Testis (tissue), 3 donors: ENCODE results near the gene ADPRHL1. TPM values are rescaled to one million over a fixed set of nuclear protein-coding genes. Genes with fewer than 3 reads are reported as not detected.

Experiments used
- DNase-seq: peaks from one replicate; pipeline ENCODE4 v3.0.0-alpha.2; 2019
- H3K27ac ChIP-seq, 2 donors: fragments of 200-600 bp; sonication (generic); one replicate each; pipeline ENCODE4 v1.5.1; 2019
- H3K27me3 ChIP-seq: fragments of 200-600 bp; sonication (generic); one replicate; pipeline ENCODE4 v1.5.1; 2019
- H3K36me3 ChIP-seq: fragments of 200-600 bp; sonication (generic); one replicate; pipeline ENCODE4 v1.5.1; 2017; ENCODE audit warnings: low read depth; ENCODE audit errors: missing control alignments
- H3K4me1 ChIP-seq: fragments of 200-600 bp; sonication (generic); one replicate; pipeline ENCODE4 v1.5.1; 2019
- H3K4me3 ChIP-seq, 2 donors: fragments of 200-600 bp; sonication (generic); one replicate each; pipeline ENCODE4 v1.5.1; 2017 to 2019
- H3K9me3 ChIP-seq: fragments of 200-600 bp; sonication (generic); one replicate; pipeline ENCODE4 v1.5.1; 2017
- CTCF ChIP-seq, 3 experiments: fragments of 450-650 bp in 2 of 3; fragments of 200-600 bp in 1 of 3; sonication (generic) in 1 of 3; IDR thresholded peaks; one replicate each; pipeline ENCODE4 v1.5.1; 2016 to 2019; ENCODE audit warnings: antibody characterized with exemption in 3 of 3, mild to moderate bottlenecking in 2 of 3, moderate library complexity in 1 of 3
- POLR2A ChIP-seq: fragments of 450-650 bp; IDR thresholded peaks from one replicate; pipeline ENCODE4 v1.6.1; 2017; ENCODE audit warnings: antibody characterized with exemption, mild to moderate bottlenecking, moderate library complexity
- WGBS, 2 donors: methylation state at CpG; one replicate each; pipeline ENCODE4 v1.1.5; 2018; 5-methylcytosine and 5-hydroxymethylcytosine counted together
- intact Hi-C: fragments of 100-400 bp; cut with DNase I; formaldehyde crosslinking; loops from one replicate; pipeline ENCODE4 v1.15.1; 2023; ENCODE audit warnings: low total_unique reads
- polyA plus RNA-seq: library from polyadenylated mRNA; stranded (reverse); fragments of 350-450 nt; fragmentation: Illumina TruSeq; extraction: RNeasy Lipid Tissue Mini Kit (QIAGEN cat#74804); gene quantifications from one replicate; pipeline ENCODE4 v1.2.3, GENCODE V29; 2014; ENCODE audit warnings: low read depth, low replicate concordance; ENCODE audit not compliant: insufficient read depth
- total RNA-seq, 2 donors: library from RNA; depleted of rRNA; stranded (reverse); fragments of >200 nt; gene quantifications; one replicate each; pipeline ENCODE4 v1.2.3, GENCODE V29; 2016

ADPRHL1 gene
- total and polyA plus RNA-seq, 3 donors from 2014 or later: 6.2 to 9.3 (median 6.6) TPM

- H3K4me1 ChIP-seq: peaks cover 9% of the 10 kb centered on the region
- TF ChIP-seq CTCF (IDR thresholded peaks at IDR 0.05) (no peak), POLR2A (no peak)
- intact Hi-C loops: no loop called here
- WGBS, 2 donors: 84 to 85% methylated on average over 6 of the region's 6 CpGs
- H3K4me3 ChIP-seq: no peak overlapping the region
- H3K27me3 ChIP-seq: no peaks in the 10 kb centered on the region
- H3K36me3 ChIP-seq: no peaks in the 10 kb centered on the region
- no peaks in the 10 kb centered on the region for H3K9me3 ChIP-seq
- H3K27ac ChIP-seq: no peak overlapping the region
- DNase-seq: no peak
Measured at GRCh38 chr13:113367771-113368170, 85.5 kb downstream of the ADPRHL1 start.

- DNase-seq: no peak
- 78 to 90% methylated on average over 15 of the region's 15 CpGs for whole genome bisulfite sequencing, 2 donors
- no peaks in the 10 kb centered on the region for H3K9me3 ChIP-seq
- TF ChIP-seq CTCF (IDR thresholded peaks at IDR 0.05) (no peak), POLR2A (no peak)
- no peaks in the 10 kb centered on the region for H3K36me3 ChIP-seq
- peaks cover 9% of the 10 kb centered on the region for H3K4me1 ChIP-seq
- no peak overlapping the region for H3K27ac ChIP-seq
- no peaks in the 10 kb centered on the region for H3K27me3 ChIP-seq
- no peak overlapping the region for H3K4me3 ChIP-seq
- intact Hi-C loops: no loop called here
Measured at GRCh38 chr13:113367020-113367560, 86.2 kb downstream of the ADPRHL1 start.

GRCh38 chr13:113365971-113366588 is 87.2 kb downstream of the ADPRHL1 start:
- no peaks in the 10 kb centered on the region for H3K9me3 ChIP-seq
- 55 to 59% methylated on average over 4 to 9 of the region's 9 CpGs for WGBS, 2 donors
- H3K4me3 ChIP-seq: no peak overlapping the region
- H3K27me3 ChIP-seq: no peaks in the 10 kb centered on the region
- intact Hi-C loops: no loop called here
- no peak for DNase-seq
- no peak overlapping the region for H3K27ac ChIP-seq
- no peaks in the 10 kb centered on the region for H3K36me3 ChIP-seq
- no peak for TF ChIP-seq CTCF (IDR thresholded peaks at IDR 0.05)
- no peak for TF ChIP-seq POLR2A
- peaks cover 9% of the 10 kb centered on the region for H3K4me1 ChIP-seq

GRCh38 chr13:113365583-113365970 is 87.7 kb downstream of the ADPRHL1 start:
- Histone ChIP-seq H3K27ac (peak overlapping the region in 1 of 2 donors; percentile 13), H3K4me3 (no peak overlapping the region), H3K9me3 (no peaks in the 10 kb centered on the region), H3K4me1 (peaks cover 9% of the 10 kb centered on the region), H3K27me3 (no peaks in the 10 kb centered on the region), H3K36me3 (no peaks in the 10 kb centered on the region)
- intact Hi-C loops: no loop called here
- WGBS, 2 donors: 63 to 77% methylated on average over 15 to 22 of the region's 22 CpGs
- DNase-seq: no peak
- TF ChIP-seq CTCF (IDR thresholded peaks at IDR 0.05): no peak
- TF ChIP-seq POLR2A: no peak
